Activated T-helper 1 cell treated with anti-CD3 and anti-CD28 coated beads, Interleukin-2, amount 50 U/mL, for 16 hours (primary cell): ENCODE measurements around the gene DNAAF6.
"Not testable (repeated sequence)": the region's sequence is repeated elsewhere in the genome, so short reads cannot be mapped to it uniquely, and the experiment has no call there.

Experiments used
- DNase-seq, 2 donors: peaks; one replicate each; pipeline ENCODE4 v3.0.0-alpha.2; 2020; ENCODE audit warnings: low read depth in 1 of 2, low spot score in 1 of 2

The DNAAF6 gene

GRCh38 chrX:107205770-107206696 lies at the start of gene DNAAF6, which contains the start of gene NUP62CL:
DNAAF6 (plus strand) TSS chrX:107206611; CDS start chrX:107212876, 6,265 bp downstream.
NUP62CL (minus strand) TSS chrX:107206433; CDS start chrX:107175146, 31,287 bp downstream.
- peak; percentile 17 to 39 for DNase-seq

- not testable (repeated sequence) for DNase-seq
Observed at GRCh38 chrX:107157618-107158017, 48.8 kb upstream of the DNAAF6 start.

GRCh38 chrX:107167163-107167921 lies 39.1 kb upstream of the DNAAF6 start:
- DNase-seq, result no peak

DNA sequence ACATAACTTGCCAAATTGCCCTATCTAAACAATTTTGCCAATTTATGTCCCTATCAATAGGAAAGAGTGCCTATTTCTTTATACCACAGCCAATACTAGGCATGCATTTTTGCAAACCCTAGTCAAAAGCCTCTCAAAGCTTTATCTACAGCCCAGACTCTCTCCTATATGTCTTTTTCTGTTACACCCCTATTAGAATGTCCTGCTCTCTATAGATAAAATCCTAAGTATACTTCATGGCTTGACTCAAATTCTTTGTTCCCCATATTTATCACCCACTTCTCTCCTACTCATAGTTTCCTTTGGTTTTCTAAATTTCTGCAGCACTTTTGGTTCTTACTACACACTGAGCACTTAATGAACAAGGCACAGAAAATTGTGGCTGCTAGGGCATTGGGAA lies 38.2 kb upstream of the DNAAF6 start:
- DNase-seq, result no peak

DNA sequence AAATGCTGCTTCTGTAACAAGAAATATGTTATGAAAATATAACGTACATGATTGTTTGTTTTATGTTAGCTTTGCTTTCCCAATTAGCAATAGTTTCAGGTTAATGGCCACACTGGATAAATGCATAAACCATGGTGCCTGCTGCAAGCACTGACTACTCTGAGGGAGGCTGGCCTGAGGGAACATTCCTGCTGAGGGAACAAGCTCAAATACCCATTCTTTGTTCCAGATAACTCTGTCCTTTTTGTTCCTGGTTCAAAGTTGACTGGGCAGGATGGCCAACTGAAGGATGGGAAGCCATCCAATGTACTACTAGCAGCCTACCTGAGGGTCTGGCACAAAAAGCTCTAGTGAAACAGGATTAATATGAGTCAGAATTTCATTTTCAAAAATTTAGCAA lies 37.7 kb upstream of the DNAAF6 start:
- DNase-seq, result no peak

GRCh38 chrX:107171369-107172102 lies 34.9 kb upstream of the DNAAF6 start:
- no peak for DNase-seq

DNA sequence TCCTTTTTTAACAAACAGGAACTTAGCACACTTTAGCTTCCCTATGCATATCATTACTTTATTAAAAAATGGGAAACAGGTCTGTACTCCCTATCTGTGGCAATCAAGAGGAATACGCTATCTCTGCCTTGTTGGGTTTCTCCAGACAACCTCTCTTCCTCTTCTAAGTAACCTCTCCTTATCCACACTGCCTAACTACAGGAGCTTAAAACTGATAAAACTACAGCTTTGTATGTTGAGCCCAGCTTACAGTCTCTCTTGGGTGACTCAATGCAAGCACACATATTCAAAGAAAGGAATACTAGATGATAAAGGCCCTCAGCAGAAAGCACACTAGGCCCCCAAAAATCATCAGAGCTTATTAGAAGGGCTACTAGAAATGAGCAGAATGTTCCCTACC lies 9.1 kb upstream of the DNAAF6 start:
- DNase-seq, result no peak

DNA sequence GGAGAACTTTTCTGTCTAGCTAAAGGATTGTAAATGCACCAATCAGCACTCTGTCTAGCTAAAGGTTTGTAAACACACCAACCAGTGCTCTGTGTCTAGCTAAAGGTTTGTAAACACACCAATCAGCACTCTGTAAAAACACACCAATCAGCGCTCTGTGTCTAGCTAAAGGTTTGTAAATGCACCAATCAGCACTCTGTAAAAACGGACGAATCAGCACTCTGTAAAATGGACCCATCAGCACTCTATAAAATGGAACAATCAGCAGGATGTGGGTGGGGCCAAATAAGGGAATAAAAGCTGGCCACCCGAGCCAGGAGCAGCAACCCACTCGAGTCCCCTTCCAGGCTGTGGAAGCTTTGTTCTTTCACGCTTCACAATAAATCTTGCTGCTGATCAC lies 8.3 kb upstream of the DNAAF6 start:
- not testable (repeated sequence) for DNase-seq

- no peak for DNase-seq
Observed at GRCh38 chrX:107199491-107199890, 6.9 kb upstream of the DNAAF6 start.

- no peak for DNase-seq
Observed at GRCh38 chrX:107204068-107204605, 2.3 kb upstream of the DNAAF6 start.

DNA sequence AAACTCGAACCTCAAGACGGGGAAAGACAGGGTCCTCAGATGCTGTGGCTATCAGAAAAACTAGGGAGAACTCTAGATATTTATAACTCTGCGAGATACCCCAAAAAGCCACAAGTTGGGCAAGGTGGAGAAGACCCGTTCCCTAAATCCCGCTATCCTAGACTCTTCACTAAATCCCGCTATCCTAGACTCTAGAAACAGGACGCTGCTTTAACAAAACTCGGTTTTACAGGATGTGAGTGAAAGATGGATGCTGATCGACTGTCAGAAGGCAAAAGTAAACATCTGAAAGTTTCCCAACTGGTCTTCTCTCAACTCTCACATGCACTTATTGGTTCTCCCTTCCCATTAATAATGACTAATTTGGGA lies 270 bp downstream of the DNAAF6 start:
- DNase-seq, result no peak

- no peak for DNase-seq
Observed at GRCh38 chrX:107207089-107207488, 678 bp downstream of the DNAAF6 start.

DNA sequence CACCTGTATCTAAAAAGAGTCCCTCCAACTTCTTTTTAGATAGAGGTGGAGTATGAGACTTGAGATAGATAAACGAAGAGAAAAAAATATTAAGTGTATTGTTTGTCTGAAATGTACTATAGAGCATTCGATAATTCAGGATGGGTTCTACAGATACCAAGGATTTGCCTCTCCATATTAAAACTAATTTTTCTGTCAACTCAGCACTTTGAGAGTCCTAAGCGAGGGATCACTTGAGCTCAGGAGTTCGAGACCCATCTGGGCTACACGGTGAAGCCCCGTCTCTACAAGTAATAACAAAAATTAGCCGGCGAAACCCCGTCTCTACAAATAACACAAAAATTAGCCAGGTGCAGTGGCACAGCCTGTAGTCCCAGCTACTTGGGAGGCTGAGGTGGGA lies 1.5 kb downstream of the DNAAF6 start:
- no peak for DNase-seq

GRCh38 chrX:107213477-107213876 lies 7.1 kb downstream of the DNAAF6 start:
- no peak for DNase-seq

GRCh38 chrX:107226757-107227156 lies 20.3 kb downstream of the DNAAF6 start:
- no peak for DNase-seq

DNA sequence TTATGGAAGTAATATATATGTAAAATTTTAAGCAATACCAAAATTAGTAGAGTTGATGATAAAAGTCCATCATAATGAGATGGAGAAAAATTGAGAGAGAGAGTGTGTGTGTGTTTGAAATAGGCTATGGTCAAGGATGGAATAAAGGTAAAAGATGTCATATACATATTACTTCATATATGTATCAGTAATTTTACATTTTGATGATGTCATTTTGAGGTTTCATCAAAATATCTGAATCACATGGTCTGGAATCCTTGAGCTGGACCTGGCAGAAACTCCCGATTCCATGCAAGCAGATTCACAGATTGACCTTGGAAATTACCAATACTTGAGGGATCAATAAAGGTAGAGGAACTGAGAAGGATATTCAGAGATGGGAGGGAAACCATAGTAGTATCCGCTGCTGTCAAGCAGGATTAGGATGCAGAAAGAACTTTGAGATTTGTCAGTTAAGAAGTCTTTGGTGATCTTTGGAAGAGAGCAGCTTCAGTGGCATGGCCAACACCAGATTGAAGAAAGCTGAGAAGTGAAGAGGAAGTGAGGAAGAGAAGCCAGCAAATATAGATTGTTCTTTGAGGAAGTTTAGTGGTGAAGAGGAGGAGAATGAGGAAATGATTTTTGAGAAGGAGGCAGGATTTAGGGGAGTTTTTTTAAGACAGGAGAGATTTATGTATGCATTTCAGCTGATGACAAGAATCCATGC lies 21.5 kb downstream of the DNAAF6 start:
- no peak for DNase-seq

- no peak for DNase-seq
Observed at GRCh38 chrX:107228486-107228819, 22.0 kb downstream of the DNAAF6 start.

GRCh38 chrX:107272431-107272921 lies 66.1 kb downstream of the DNAAF6 start:
- DNase-seq, result no peak

DNA sequence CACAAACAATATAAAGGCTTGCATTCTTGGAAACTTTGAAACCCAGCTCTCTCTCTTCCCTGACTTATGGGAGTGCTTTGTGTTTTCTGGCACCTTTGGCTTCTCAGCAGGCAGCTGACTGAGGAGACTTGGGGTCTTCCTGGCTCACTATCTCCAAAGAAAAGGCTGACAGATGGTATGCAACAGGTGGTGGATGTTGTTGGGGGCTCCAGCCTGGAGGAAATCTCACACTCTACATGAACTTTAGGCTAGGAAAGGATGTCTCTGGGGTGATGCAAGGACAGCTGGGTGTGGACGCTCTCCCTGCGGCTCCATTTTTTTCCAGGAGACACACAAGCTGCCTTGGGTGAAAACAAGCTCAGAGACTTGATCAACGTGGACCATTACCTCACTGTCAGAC lies 67.4 kb downstream of the DNAAF6 start:
- DNase-seq, result no peak

GRCh38 chrX:107288676-107289075 lies 82.3 kb downstream of the DNAAF6 start:
- DNase-seq, result no peak
